NT2/D1 (cell line): ENCODE results near the gene GNA12.

Experiments
- YY1 ChIP-seq: IDR thresholded peaks from 2 replicates; pipeline ENCODE4 v1.6.1; 2011; ENCODE audit not compliant: insufficient read length, insufficient read depth
- ZNF274 ChIP-seq: IDR thresholded peaks from 2 replicates; pipeline ENCODE4 v1.6.1; 2011; ENCODE audit warnings: mild to moderate bottlenecking, low read depth, low read length

GRCh38 chr7:2808891-2809665, 35.0 kb downstream of the GNA12 start:
- no peak for TF ChIP-seq YY1
- no peak for TF ChIP-seq ZNF274
